Mesendoderm (in vitro differentiated cells): ENCODE results near the gene RGL1.

ENCODE experiments used
- DNase-seq: peaks from one replicate; pipeline ENCODE4 v3.0.0; 2013
- H2AK5ac ChIP-seq: 2 replicates; pipeline ENCODE4 v1.6.1; 2013; ENCODE audit warnings: low read length, inconsistent platforms
- H2BK120ac ChIP-seq: 2 replicates; pipeline ENCODE4 v1.6.1; 2013; ENCODE audit warnings: low read depth, mild to moderate bottlenecking, low read length, moderate library complexity, mixed read lengths
- H2BK15ac ChIP-seq: replicated peaks from 2 replicates; pipeline ENCODE4 v1.6.1; 2013; ENCODE audit warnings: low read depth, mild to moderate bottlenecking, moderate library complexity
- H2BK5ac ChIP-seq: 2 replicates; pipeline ENCODE4 v1.6.1; 2013; ENCODE audit warnings: low read length, inconsistent platforms
- H3K18ac ChIP-seq: 2 replicates; pipeline ENCODE4 v1.6.1; 2013; ENCODE audit warnings: mild to moderate bottlenecking, low read length, mixed read lengths
- H3K23ac ChIP-seq: one replicate; pipeline ENCODE4 v1.6.1; 2013; ENCODE audit warnings: low read length
- H3K27ac ChIP-seq: 2 replicates; pipeline ENCODE4 v1.5.1; 2013; ENCODE audit warnings: low read depth, mild to moderate bottlenecking, inconsistent platforms, low read length, moderate library complexity
- H3K27me3 ChIP-seq: 2 replicates; pipeline ENCODE4 v1.6.1; 2013; ENCODE audit warnings: low read length, control low read depth, mild to moderate bottlenecking, inconsistent platforms; ENCODE audit not compliant: insufficient read depth, poor library complexity
- H3K36me3 ChIP-seq: 2 replicates; pipeline ENCODE4 v1.6.1; 2013; ENCODE audit warnings: low read length, inconsistent platforms; ENCODE audit not compliant: control insufficient read depth, insufficient read depth
- H3K4ac ChIP-seq: one replicate; pipeline ENCODE4 v1.6.1; 2013; ENCODE audit warnings: low read depth, mild to moderate bottlenecking, low read length, moderate library complexity
- H3K4me1 ChIP-seq: 2 replicates; pipeline ENCODE4 v1.6.1; 2013; ENCODE audit warnings: low read depth, low read length, inconsistent platforms; ENCODE audit not compliant: control insufficient read depth
- H3K4me2 ChIP-seq: 2 replicates; pipeline ENCODE4 v1.6.1; 2013; ENCODE audit warnings: low read length
- H3K4me3 ChIP-seq: 2 replicates; pipeline ENCODE4 v1.5.1; 2013; ENCODE audit warnings: mild to moderate bottlenecking, low read length
- H3K56ac ChIP-seq: one replicate; pipeline ENCODE4 v1.6.1; 2013; ENCODE audit warnings: low read length
- H3K79me1 ChIP-seq: 2 replicates; pipeline ENCODE4 v1.6.1; 2013; ENCODE audit warnings: low read length, inconsistent platforms
- H3K79me2 ChIP-seq: 2 replicates; pipeline ENCODE4 v1.6.1; 2013; ENCODE audit warnings: mild to moderate bottlenecking, low read length; ENCODE audit not compliant: control insufficient read depth, insufficient read depth
- H3K9ac ChIP-seq: 2 replicates; pipeline ENCODE4 v1.6.1; 2013; ENCODE audit warnings: low read length, inconsistent platforms
- H4K5ac ChIP-seq: one replicate; pipeline ENCODE4 v1.6.1; 2013; ENCODE audit warnings: low read length
- H4K8ac ChIP-seq: one replicate; pipeline ENCODE4 v1.6.1; 2013; ENCODE audit warnings: low read depth, mild to moderate bottlenecking, control low read depth, low read length, moderate library complexity
- WGBS: extraction: QIAGEN DNeasy Blood & Tissue Kit; methylation state at CpG from one replicate; pipeline ENCODE4 v1.1.7; 2013; ENCODE audit warnings: low lambda C conversion rate, missing lambda C conversion rate; ENCODE audit not compliant: insufficient coverage; ENCODE audit errors: extremely low coverage; 5-methylcytosine and 5-hydroxymethylcytosine counted together

Gene RGL1

GRCh38 chr1:183806675-183807074 lies 1.8 kb downstream of the RGL1 start:
- Histone ChIP-seq H3K79me2 (no peaks in the 10 kb centered on the region), H4K8ac (no peak overlapping the region), H3K4ac (no peak overlapping the region), H3K79me1 (no peaks in the 10 kb centered on the region), H3K27me3 (no peaks in the 10 kb centered on the region), H4K5ac (no peak overlapping the region), H3K4me1 (peaks cover 3% of the 10 kb centered on the region), H3K23ac (no peak overlapping the region), H3K4me3 (no peak overlapping the region), H3K27ac (no peak overlapping the region), H3K36me3 (no peaks in the 10 kb centered on the region), H2BK15ac (no peak overlapping the region), H2BK120ac (no peak overlapping the region), H3K56ac (no peak overlapping the region), H3K4me2 (no peak overlapping the region), H3K9ac (no peak overlapping the region), H2AK5ac (no peak overlapping the region), H3K18ac (no peak overlapping the region), H2BK5ac (no peak overlapping the region)
- no peak for DNase-seq
- WGBS: no CpG with 5 or more reads among the region's 1 CpG

DNA sequence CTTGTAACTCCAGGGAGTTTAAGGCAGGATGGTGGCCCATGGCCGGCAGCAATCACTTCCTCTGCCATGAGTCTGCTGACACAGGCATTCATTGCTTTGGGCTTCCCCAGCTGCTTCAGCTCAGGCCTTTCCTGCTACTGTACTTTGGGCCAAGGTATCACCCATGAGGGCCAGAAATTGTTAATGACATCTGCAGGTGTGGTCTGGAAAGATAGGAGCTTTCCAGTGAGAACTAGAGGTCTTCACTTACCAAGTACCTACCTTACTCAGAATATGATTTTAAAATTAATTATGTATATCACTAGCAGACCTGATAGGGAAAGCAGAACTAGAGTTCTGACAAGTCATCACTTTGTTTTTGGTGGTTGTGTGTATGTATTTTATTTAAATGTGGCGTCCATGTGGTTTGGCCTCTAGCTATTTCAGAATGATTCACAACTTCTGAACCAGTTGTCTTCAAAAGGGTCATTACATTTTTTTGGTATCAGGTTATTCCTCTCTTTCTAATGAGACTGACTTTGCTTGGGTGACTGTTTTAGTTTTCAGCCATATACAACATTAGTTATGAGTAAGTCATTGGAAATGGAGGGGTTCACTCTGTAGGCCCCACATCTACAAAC lies 2.7 kb downstream of the RGL1 start:
- H4K5ac ChIP-seq: no peak overlapping the region
- H2BK15ac ChIP-seq: no peak overlapping the region
- H3K4me1 ChIP-seq: peaks cover 3% of the 10 kb centered on the region
- no peaks in the 10 kb centered on the region for H3K27me3 ChIP-seq
- H3K56ac ChIP-seq: no peak overlapping the region
- H3K9ac ChIP-seq: no peak overlapping the region
- no peak overlapping the region for H3K23ac ChIP-seq
- no peak overlapping the region for H3K4ac ChIP-seq
- no CpG with 5 or more reads among the region's 2 CpGs for WGBS
- DNase-seq: no peak
- H3K4me3 ChIP-seq: no peak overlapping the region
- no peak overlapping the region for H3K4me2 ChIP-seq
- H2BK5ac ChIP-seq: no peak overlapping the region
- H3K79me2 ChIP-seq: no peaks in the 10 kb centered on the region
- no peak overlapping the region for H4K8ac ChIP-seq
- H2AK5ac ChIP-seq: no peak overlapping the region
- no peaks in the 10 kb centered on the region for H3K36me3 ChIP-seq
- H3K18ac ChIP-seq: no peak overlapping the region
- no peak overlapping the region for H2BK120ac ChIP-seq
- H3K27ac ChIP-seq: no peak overlapping the region
- H3K79me1 ChIP-seq: no peaks in the 10 kb centered on the region

GRCh38 chr1:183808296-183809027 lies 3.5 kb downstream of the RGL1 start:
- DNase-seq: no peak
- Histone ChIP-seq H3K9ac (no peak overlapping the region), H2BK5ac (no peak overlapping the region), H3K27me3 (no peaks in the 10 kb centered on the region), H3K4me1 (peaks cover 8% of the 10 kb centered on the region), H4K8ac (no peak overlapping the region), H3K36me3 (no peaks in the 10 kb centered on the region), H3K4ac (no peak overlapping the region), H3K18ac (no peak overlapping the region), H2AK5ac (no peak overlapping the region), H3K4me3 (no peak overlapping the region), H4K5ac (no peak overlapping the region), H3K23ac (no peak overlapping the region), H3K56ac (no peak overlapping the region), H2BK15ac (no peak overlapping the region), H3K27ac (no peak overlapping the region), H3K79me2 (no peaks in the 10 kb centered on the region), H3K4me2 (no peak overlapping the region), H3K79me1 (no peaks in the 10 kb centered on the region), H2BK120ac (no peak overlapping the region)
- no CpG with 5 or more reads among the region's 2 CpGs for whole genome bisulfite sequencing

DNA sequence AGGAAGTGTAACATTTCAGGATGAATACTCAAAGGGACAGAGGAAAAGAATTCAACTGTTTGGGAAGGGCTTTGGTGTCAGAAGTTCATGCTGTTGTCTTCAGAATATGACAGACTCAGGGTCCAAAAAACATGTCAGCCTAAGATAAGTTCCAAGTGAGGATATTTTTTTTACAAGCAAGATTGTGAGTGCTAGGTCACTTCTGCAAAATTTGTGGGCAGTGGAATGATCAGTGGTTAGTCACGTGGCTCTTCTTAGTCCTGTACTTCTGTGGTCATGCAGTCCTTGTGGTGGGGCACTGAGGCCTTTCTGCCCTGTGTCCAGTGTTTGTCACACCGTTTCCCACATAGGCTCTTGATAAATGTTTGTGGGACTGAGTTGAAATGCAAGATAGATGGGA lies 5.2 kb downstream of the RGL1 start:
- Histone ChIP-seq H4K8ac (no peak overlapping the region), H3K56ac (no peak overlapping the region), H3K36me3 (no peaks in the 10 kb centered on the region), H3K79me2 (no peaks in the 10 kb centered on the region), H2BK120ac (no peak overlapping the region), H4K5ac (no peak overlapping the region), H3K4me3 (no peak overlapping the region), H3K9ac (no peak overlapping the region), H3K18ac (no peak overlapping the region), H3K4me1 (peaks cover 8% of the 10 kb centered on the region), H2AK5ac (no peak overlapping the region), H2BK5ac (no peak overlapping the region), H3K23ac (peak overlapping the region; percentile 16), H3K27me3 (no peaks in the 10 kb centered on the region), H2BK15ac (no peak overlapping the region), H3K79me1 (no peaks in the 10 kb centered on the region), H3K27ac (no peak overlapping the region), H3K4ac (no peak overlapping the region), H3K4me2 (no peak overlapping the region)
- no peak for DNase-seq
- no CpG with 5 or more reads among the region's 2 CpGs for WGBS

GRCh38 chr1:183810756-183811544 lies 6.0 kb downstream of the RGL1 start:
- no peak overlapping the region for H3K4ac ChIP-seq

More at GRCh38 chr1:183810756-183811544, 6.0 kb downstream of the RGL1 start:
- H3K27ac ChIP-seq: no peak overlapping the region
- H2BK120ac ChIP-seq: no peak overlapping the region
- no peaks in the 10 kb centered on the region for H3K27me3 ChIP-seq
- no peak overlapping the region for H4K8ac ChIP-seq
- no peak overlapping the region for H2BK5ac ChIP-seq
- H3K36me3 ChIP-seq: no peaks in the 10 kb centered on the region
- WGBS: no CpG with 5 or more reads among the region's 4 CpGs
- peaks cover 8% of the 10 kb centered on the region for H3K4me1 ChIP-seq
- H4K5ac ChIP-seq: no peak overlapping the region
- no peak overlapping the region for H2AK5ac ChIP-seq
- no peak for DNase-seq
- H3K56ac ChIP-seq: no peak overlapping the region
- H3K79me1 ChIP-seq: no peaks in the 10 kb centered on the region
- no peaks in the 10 kb centered on the region for H3K79me2 ChIP-seq
- H3K23ac ChIP-seq: no peak overlapping the region
- H3K9ac ChIP-seq: no peak overlapping the region
- no peak overlapping the region for H3K4me3 ChIP-seq
- H3K18ac ChIP-seq: no peak overlapping the region
- peak overlapping the region; percentile 38 for H2BK15ac ChIP-seq
- H3K4me2 ChIP-seq: no peak overlapping the region
